ENCODE data around the gene C14orf119.

Gene C14orf119

GRCh38 chr14:23060536-23061260 is 34.6 kb upstream of the C14orf119 start:
- no peak for DNase-seq

GRCh38 chr14:23062002-23062401 is 33.3 kb upstream of the C14orf119 start:
- peak; percentile 95 for DNase-seq

- DNase-seq: no peak
Measured at GRCh38 chr14:23063601-23064000, 31.7 kb upstream of the C14orf119 start.

- no peak for DNase-seq
Measured at GRCh38 chr14:23066368-23066767, 28.9 kb upstream of the C14orf119 start.

- DNase-seq: no peak
Measured at GRCh38 chr14:23066855-23067744, 28.2 kb upstream of the C14orf119 start.

- DNase-seq: no peak
Measured at GRCh38 chr14:23067847-23068788, 27.2 kb upstream of the C14orf119 start.

GRCh38 chr14:23068789-23069412 is 26.4 kb upstream of the C14orf119 start:
- peak; percentile 89 for DNase-seq

- DNase-seq: no peak
Measured at GRCh38 chr14:23069413-23069806, 25.9 kb upstream of the C14orf119 start.

- no peak for DNase-seq
Measured at GRCh38 chr14:23070262-23071129, 24.8 kb upstream of the C14orf119 start.

- peak; percentile 92 for DNase-seq
Measured at GRCh38 chr14:23071244-23071920, 23.9 kb upstream of the C14orf119 start.

- no peak for DNase-seq
Measured at GRCh38 chr14:23071921-23072539, 23.3 kb upstream of the C14orf119 start.

GRCh38 chr14:23074906-23075305 is 20.4 kb upstream of the C14orf119 start:
- no peak for DNase-seq

GRCh38 chr14:23076785-23077408 is 18.4 kb upstream of the C14orf119 start:
- no peak for DNase-seq

GRCh38 chr14:23077962-23078361 is 17.3 kb upstream of the C14orf119 start:
- DNase-seq: no peak

GRCh38 chr14:23078692-23079116 is 16.6 kb upstream of the C14orf119 start:
- DNase-seq: peak; percentile 82

GRCh38 chr14:23079716-23080115 is 15.6 kb upstream of the C14orf119 start:
- DNase-seq: peak; percentile 42

GRCh38 chr14:23080474-23080873 is 14.8 kb upstream of the C14orf119 start:
- no peak for DNase-seq

- DNase-seq: no peak
Measured at GRCh38 chr14:23085458-23085857, 9.8 kb upstream of the C14orf119 start.

- DNase-seq: no peak
Measured at GRCh38 chr14:23086565-23086964, 8.7 kb upstream of the C14orf119 start.
